ENCODE measurements around the gene OR5AR1.
A peak's percentile ranks its signal among the peaks of the same experiment; 100 is the strongest.
"Not testable (repeated sequence)": the region's sequence is repeated elsewhere in the genome, so short reads cannot be mapped to it uniquely, and the experiment has no call there.

OR5AR1 gene

DNA sequence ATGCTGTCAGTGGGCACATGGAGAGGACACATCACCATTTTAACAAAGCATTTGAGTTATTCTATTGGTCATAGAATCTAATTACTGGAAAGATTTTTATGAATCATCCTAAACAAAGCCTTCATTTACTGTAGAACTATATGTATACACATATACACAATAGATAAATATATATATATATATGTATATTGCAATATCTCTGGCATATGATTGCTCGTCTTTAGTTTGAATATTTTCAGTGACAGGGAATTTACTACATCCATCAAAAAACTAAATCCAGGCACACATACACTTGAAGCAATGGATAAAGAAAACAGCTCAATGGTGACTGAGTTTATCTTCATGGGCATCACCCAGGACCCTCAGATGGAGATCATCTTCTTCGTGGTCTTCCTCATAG is at the start of gene OR5AR1:
TSS of gene OR5AR1 (plus strand) at position 301 of the 400 bp plus-strand sequence. CDS start at position 301, 0 bp downstream.
- FAIRE-seq (no peak), DNase-seq (ENCODE audit: insufficient read length, low spot score) (no peak)

DNA sequence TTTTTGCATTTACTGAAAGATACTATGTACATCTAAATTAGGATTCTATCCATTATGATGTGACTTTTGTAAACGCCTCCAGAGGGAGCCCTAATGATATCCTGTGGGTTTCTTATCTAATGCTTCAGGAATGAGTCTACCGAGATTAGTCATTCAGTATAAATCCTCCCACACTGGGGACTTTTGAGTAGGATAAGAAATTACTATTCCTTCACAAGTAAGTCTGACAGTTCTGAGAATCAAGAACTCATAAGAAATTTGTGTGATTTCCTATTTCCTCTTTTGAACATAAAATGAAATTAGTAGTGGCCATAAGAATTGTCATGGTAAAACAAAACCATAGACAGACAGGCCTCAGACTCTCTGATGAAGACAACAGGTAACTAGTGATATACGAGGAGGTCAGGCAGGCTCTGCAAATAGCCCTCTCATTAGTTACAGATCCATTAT is 38.8 kb upstream of the OR5AR1 start:
- FAIRE-seq, result no peak
- peak; percentile 12 for DNase-seq (ENCODE audit: insufficient read length, low spot score)

DNA sequence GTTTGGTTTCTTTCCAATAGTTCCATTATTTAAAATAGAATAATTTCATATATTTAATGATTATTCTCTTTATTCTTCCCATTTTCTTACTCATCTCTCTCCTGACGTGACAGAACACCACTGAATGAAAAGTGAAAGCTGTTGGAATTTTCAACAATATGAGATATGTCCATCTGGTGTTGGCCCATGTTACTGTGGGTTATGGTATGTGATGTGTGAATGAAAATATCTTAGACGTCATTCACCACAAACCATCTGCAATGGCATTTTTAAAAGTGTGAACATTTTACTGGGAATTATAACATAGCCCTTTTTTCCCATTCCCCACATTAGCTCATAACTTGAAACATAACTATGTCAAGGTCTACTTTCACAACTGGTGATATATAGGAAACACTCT is 37.5 kb upstream of the OR5AR1 start:
- DNase-seq (ENCODE audit: insufficient read length, low spot score) (no peak), FAIRE-seq (no peak)

DNA sequence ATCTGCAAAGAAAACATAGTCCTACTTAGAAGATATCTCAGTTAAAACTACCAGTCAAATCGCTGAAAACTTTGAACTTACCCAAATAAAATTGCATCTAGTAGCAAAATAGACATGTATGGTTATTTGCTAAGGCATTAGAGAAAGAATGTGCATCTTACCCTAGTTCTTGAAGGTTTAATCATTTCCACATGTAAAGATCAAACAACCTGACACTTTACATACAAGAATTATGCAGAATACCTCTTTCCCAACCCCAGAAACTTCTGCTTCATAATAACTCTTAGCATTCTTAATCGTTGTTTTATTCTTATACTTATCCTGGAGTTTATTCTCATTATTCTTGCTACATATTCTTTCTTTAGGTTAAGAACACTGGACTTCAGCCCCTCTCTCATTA is 31.2 kb upstream of the OR5AR1 start:
- DNase-seq (ENCODE audit: insufficient read length, low spot score), result no peak
- FAIRE-seq, result no peak

DNA sequence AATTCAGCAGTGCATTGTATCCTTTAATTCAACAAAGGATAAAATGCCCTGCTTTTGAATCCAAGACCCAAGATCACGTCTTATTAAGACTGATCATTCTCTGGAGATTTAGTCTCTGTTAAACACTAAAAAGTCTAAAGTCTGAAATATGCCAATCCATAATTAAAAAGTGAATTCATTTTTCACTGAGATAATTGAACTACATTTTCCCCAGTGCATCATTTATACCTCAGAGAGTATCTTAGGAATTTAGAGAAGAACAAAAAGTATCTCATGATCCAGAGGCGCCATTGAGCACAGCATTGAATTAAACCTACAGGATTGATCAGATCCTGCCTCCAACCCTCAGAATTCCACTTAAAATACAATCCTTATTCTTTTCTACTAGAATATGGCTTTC is 26.6 kb upstream of the OR5AR1 start:
- DNase-seq (ENCODE audit: insufficient read length, low spot score), result no peak
- no peak for FAIRE-seq

DNA sequence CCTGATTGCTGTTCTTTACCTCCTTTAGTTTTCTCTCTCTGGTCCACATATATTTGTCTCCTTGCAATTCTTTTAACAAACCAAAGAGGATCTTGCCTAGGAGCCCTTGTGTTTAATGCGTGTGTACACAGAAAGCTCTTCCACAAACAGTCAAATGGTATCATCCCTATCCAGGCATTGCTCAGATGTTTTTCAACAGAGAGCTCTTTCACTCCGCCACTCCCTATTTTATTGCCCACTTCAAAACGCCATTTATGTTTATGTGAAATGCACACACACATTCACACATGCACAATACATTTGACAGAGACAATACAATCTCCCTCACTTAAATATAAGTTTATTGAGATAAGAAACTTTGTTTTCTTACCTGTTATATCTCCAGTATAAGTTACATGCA is 26.0 kb upstream of the OR5AR1 start:
- no peak for FAIRE-seq
- DNase-seq (ENCODE audit: insufficient read length, low spot score), result no peak

DNA sequence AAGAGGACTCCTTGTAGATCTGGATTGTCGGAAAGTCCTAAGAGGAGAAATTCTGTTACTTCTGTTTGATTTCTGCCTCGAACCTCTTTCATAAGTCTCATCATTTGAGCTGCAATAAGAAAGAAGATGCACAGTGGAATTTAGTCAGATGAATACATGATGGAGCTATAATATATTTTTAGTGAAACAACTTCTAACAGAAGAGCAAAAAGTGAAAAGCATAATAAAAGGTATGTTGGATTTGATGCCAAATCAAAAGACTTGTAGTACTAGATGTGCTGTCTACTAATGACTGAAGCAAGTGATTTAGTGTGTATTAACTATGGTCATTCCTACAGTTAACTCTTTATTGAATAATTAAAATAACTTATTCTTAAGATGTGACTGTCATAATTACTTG is 21.1 kb upstream of the OR5AR1 start, which contains the start of gene OR5AP2:
TSS of gene OR5AP2 (minus strand) at position 101 of the 400 bp plus-strand sequence. CDS start at position 101, 0 bp downstream.
- DNase-seq (ENCODE audit: insufficient read length, low spot score) (no peak), FAIRE-seq (no peak)

DNA sequence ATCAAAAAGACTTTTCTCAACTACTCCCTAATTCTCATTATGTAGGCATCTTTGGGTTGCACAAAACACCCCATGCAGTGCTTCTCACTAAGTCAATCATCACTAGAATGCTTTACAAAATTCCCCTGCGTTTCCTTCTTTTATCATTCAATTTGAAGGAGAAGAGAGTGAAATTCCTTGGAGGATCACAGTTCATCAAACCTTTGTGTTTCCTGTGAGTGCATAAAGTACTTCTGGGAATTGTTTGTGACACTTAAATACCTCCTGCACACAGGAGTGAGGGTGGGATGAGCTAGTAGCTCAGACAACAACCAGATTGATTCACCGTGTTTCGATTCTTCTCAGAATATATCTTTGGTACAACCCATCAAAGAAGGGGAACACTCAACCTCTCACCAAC is 3.7 kb upstream of the OR5AR1 start:
- no peak for FAIRE-seq
- no peak for DNase-seq (ENCODE audit: insufficient read length, low spot score)

DNA sequence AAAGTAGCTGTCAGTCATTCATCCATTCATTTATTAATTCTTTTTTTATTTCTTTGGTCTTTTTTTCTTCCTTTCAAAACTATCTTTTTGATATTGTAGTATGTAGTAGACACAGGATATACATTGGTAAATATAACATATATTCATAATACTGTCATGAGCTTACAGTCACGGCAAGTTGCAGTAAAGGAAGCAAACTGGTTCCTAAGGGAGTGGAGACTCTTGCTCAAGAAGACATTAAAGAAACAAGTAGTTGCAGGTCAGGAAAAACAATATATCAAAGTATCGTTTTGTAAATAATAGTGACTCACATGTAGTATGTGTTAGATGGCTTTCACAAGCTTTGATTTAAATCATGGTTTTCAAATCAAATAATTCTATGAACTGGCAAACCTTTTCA is 7.5 kb downstream of the OR5AR1 start:
- DNase-seq (ENCODE audit: insufficient read length, low spot score) (no peak), FAIRE-seq (no peak)

DNA sequence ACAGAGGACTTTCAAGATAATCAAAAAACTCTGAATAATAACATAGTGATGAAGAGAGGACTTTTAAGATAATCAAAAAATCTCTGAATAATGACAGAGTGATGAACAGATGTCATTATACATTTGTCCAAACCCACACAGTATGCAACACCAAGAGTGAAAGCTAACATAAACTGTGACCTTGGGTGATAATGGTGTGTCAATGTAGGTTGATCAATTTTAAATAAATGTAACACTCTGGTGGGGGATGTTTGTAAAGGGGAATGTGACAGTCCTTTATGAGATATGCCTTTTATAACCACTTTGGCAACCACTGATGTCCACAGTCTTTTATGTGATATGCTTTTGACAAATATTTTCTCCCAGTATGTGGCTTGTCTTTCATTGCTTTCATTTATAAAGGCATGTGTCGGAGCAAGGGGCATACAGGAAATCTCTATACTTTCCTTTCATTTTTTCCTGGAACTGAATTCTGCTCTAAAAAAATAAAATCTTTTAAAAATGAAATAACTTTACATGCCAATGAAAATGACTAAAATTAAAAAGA is 25.1 kb downstream of the OR5AR1 start:
- no peak for DNase-seq (ENCODE audit: insufficient read length, low spot score)
- FAIRE-seq, result no peak

DNA sequence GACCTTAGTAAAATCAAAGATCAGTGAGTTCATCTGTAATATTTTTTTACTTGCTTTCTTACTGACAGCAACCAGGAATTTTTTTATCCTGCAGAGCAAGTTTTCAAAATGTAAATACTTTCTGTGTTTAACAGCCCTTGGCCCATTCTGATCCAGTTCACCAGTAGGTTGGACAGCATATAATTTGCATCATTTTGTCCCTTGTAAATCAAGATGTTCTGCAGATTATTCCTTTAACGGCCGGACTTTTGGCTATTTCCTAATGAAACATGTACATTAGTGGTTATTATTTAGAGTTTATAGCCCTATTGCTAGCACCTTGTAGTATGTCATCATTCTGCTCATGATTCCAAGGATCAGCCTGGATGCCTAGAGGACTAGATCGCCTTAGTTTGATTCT is 27.7 kb downstream of the OR5AR1 start:
- peak; percentile 67 for FAIRE-seq
- not testable (repeated sequence) for DNase-seq (ENCODE audit: insufficient read length, low spot score)

DNA sequence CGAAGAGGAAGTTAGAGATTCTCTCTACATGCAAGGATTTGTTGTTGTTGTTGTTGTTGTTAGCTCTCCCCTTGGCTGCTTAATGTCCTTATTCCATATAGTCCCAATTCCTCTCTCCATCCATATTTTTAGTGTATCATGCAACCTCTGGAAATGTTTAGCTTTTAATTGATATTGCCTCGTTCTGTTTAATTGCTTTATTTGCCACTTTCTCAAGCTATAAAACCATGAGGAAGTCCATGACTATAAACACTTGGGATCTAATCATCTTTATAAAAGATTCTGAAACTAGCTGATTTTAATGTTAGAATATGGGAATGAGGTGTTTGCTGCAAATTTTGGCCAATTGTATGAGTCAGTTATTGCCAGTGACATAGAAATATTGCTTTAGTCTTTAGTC is 29.9 kb downstream of the OR5AR1 start:
- DNase-seq (ENCODE audit: insufficient read length, low spot score) (no peak), FAIRE-seq (no peak)

DNA sequence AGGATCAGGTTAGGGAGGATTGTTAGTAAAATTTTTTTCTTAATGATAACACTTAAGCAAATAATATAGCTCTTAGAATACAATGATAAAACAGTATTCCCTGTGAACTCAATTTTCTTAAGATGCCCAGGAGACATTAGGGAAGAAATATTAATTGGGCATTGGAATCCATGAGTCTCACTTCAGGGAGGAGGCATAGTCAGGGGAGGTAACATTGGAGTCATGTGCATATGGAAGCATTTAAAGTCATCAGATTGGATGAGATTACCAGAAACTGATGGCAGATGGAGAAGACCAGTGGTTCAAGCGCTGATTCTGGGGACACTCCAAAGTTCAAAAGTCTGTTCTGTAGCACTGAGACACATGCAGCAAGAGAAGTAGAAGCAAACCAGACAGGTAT is 35.3 kb downstream of the OR5AR1 start, which contains the start of gene OR9G1:
TSS of gene OR9G1 (plus strand) at position 301 of the 400 bp plus-strand sequence. CDS start 1,293 bp downstream, outside the sequence.
- no peak for FAIRE-seq
- DNase-seq (ENCODE audit: insufficient read length, low spot score), result no peak

DNA sequence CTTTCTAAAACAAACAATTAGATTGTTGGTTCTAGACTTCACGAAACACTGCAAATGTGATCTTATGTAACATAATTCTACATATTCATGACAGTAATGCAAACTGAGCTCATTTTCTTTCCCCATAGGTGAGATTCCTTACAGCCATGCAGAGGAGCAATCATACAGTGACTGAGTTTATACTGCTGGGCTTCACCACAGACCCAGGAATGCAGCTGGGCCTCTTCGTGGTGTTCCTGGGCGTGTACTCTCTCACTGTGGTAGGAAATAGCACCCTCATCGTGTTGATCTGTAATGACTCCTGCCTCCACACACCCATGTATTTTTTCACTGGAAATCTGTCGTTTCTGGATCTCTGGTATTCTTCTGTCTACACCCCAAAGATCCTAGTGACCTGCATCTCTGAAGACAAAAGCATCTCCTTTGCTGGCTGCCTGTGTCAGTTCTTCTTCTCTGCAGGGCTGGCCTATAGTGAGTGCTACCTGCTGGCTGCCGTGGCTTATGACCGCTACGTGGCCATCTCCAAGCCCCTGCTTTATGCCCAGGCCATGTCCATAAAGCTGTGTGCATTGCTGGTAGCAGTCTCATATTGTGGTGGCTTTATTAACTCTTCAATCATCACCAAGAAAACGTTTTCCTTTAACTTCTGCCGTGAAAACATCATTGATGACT is 36.9 kb downstream of the OR5AR1 start:
- no peak for DNase-seq (ENCODE audit: insufficient read length, low spot score)
- FAIRE-seq, result no peak

DNA sequence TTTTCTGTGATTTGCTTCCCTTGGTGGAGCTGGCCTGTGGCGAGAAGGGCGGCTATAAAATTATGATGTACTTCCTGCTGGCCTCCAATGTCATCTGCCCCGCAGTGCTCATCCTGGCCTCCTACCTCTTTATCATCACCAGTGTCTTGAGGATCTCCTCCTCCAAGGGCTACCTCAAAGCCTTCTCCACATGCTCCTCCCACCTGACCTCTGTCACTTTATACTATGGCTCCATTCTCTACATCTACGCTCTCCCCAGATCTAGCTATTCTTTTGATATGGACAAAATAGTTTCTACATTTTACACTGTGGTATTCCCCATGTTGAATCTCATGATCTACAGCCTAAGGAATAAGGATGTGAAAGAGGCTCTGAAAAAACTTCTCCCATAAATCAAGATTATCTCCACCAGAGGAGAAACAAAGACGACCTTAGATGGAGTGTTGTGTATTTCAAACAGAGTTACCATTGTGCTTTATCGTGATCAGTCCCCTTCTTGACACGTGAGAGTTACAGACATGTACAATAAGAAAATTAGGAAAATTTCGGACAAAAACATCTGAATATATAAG is 37.5 kb downstream of the OR5AR1 start:
- FAIRE-seq (no peak), DNase-seq (ENCODE audit: insufficient read length, low spot score) (no peak)

DNA sequence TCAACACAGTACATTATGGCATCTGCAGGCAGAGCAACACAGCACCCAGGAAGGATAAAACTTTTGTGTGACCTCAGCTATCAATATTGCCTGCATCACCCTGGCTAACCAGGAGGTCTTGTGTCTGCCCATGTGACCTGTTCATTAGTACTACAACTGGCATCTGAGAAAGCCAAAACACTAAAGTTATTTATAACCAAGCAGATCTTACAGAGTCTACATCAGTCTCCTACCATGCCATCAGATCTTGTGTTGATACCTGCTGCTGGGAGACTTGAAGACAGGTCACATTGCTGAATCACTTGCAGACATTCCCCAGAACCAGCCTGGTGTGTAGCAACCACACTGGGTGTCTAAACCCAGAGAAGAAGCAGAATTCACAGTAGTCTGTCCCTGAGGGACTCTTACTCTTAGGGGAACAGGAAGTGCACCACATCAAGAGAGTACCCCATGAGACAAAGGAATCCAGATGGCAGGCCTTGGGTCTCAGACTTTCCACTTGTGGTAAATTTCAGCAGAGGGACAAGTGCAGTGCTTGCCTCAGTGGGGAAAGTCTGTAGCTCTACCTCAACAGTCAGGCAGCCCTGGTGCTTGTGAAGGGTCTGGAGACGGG is 42.4 kb downstream of the OR5AR1 start:
- no peak for FAIRE-seq

DNA sequence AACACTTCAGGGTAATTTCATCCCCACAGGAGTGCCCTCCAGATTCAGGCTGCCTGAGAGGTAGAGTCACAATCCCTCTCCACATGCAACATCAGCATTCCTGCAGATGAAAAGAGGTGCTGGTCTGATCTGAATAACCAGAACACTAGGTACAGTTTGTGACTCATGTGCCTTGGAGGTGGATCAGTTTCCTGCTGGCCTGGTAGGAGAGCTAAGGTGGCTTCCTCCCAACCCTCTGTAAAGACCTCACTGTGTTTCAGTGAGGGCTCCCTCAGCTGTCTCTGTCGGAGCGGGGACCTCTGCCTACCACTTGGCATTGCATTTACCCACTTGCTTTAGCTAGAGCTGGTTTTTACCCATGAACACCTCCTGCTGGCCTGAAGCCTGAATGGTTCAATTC is 43.0 kb downstream of the OR5AR1 start:
- DNase-seq (ENCODE audit: insufficient read length, low spot score) (no peak), FAIRE-seq (no peak)

More for the DNA sequence above, 42.4 kb downstream of the OR5AR1 start:
- no peak for DNase-seq (ENCODE audit: insufficient read length, low spot score)

DNA sequence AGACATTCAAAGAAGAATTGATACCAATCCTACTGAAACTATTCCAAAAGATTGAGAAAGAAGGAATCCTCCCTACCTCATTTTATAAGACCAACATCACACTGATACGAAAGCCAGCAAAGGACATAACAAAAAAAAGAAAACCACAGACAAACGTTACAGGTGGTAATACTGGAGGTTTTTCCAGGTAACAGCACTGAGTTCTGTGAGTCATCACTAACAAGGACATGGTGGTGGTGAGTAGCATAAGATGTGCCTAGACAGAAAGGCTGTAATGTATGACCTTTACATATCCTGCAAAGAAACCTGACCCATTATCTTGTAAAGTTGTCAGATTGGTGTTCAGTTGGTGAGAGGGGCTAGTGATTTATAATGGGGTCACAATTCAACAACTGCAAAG is 50.7 kb downstream of the OR5AR1 start:
- FAIRE-seq (no peak), DNase-seq (ENCODE audit: insufficient read length, low spot score) (no peak)

All from HTR-8/SVneo (cell line).